Right lobe of liver (tissue), 4 donors: ENCODE results near the gene ATP8B2.

Source experiments
- CTCF ChIP-seq, 4 donors: fragments of 200-600 bp in 3 of 4; fragments of 450-650 bp in 1 of 4; IDR thresholded peaks; one replicate each; pipeline versions ENCODE4 v1.5.1 to v1.8.0; 2016 to 2022; ENCODE audit warnings: antibody characterized with exemption in 4 of 4, mild to moderate bottlenecking in 2 of 4
- POLR2A ChIP-seq: fragments of 450-650 bp; IDR thresholded peaks from one replicate; pipeline ENCODE4 v1.6.1; 2017; ENCODE audit warnings: antibody characterized with exemption, mild to moderate bottlenecking
- donor health status: DM: no; HTN: no; CAD: no.
- donor health status: DM: no; HTN: no; CAD: no.
- donor health status: DM: no; HTN: yes; CAD: no.

GRCh38 chr1:154295408-154296235 is 29.7 kb upstream of the ATP8B2 start:
- TF ChIP-seq CTCF (IDR thresholded peaks at IDR 0.05), result no peak
- TF ChIP-seq POLR2A, result no peak
